ENCODE results near the gene MSL1. TPM values are rescaled to one million over a fixed set of nuclear protein-coding genes. Genes with fewer than 3 reads are reported as not detected.
A peak's percentile ranks its signal among the peaks of the same experiment; 100 is the strongest.

MSL1 gene
- total and polyA plus RNA-seq, 2 of the 13 experiments (the other 11 are each of a cell fraction or from before 2014, with no cell fraction given) = 63.8 to 88.5 TPM

GRCh38 chr17:40113110-40113906 is 8.5 kb upstream of the MSL1 start (continued):
- TF ChIP-seq HNRNPH1 (optimal IDR thresholded peaks at IDR 0.05; ENCODE audit: low read depth, low read length) (no peak), MAZ (IDR thresholded peaks at IDR 0.05; ENCODE audit: borderline replicate concordance, low read depth, low read length) (no peak; the same call in 1 of the 2 replicates), MAZ (CRISPR knock-in tag; IDR thresholded peaks at IDR 0.05; ENCODE audit: low read depth) (no peak; the same call in none of the 2 replicates), SIN3A (IDR thresholded peaks at IDR 0.05; ENCODE audit: borderline replicate concordance, low read depth, low read length) (peak; percentile 89; the same call in 1 of the 2 replicates), MAFK (conservative IDR thresholded peaks at IDR 0.05 in 1 of 2, IDR thresholded peaks at IDR 0.05 in 1 of 2; ENCODE audit: low read length in 2 of 2) (no peak), ESRRA (CRISPR knock-in tag; IDR thresholded peaks at IDR 0.05; ENCODE audit: low read depth) (peak; percentile 40; the same call in 1 of the 2 replicates), ZNF142 (CRISPR knock-in tag; IDR thresholded peaks at IDR 0.05) (0 out of 2 replicates have a peak, but pooled peaks have one; percentile 80), GLI4 (CRISPR knock-in tag; IDR thresholded peaks at IDR 0.05; ENCODE audit: borderline replicate concordance) (peak; percentile 74; the same call in 1 of the 2 replicates), PAX8 (CRISPR knock-in tag; IDR thresholded peaks at IDR 0.05; ENCODE audit: borderline replicate concordance) (no peak), ATF6 (CRISPR knock-in tag; conservative IDR thresholded peaks at IDR 0.05) (no peak), EP300 (IDR thresholded peaks at IDR 0.05; ENCODE audit: low read depth in 2 of 2, low read length in 2 of 2) (peak; percentile 54 to 76; a peak in 3 of 4 replicates), EP300 (CRISPR knock-in tag; IDR thresholded peaks at IDR 0.05; ENCODE audit: borderline replicate concordance) (peak; percentile 18; the same call in 1 of the 2 replicates), RBFOX2 (IDR thresholded peaks at IDR 0.05; ENCODE audit: low read depth, low read length) (peak; percentile 78), ZXDC (CRISPR knock-in tag; IDR thresholded peaks at IDR 0.05) (no peak), HOXA9 (CRISPR knock-in tag; IDR thresholded peaks at IDR 0.05; ENCODE audit: borderline replicate concordance) (no peak), DMAP1 (CRISPR knock-in tag; IDR thresholded peaks at IDR 0.05) (peak; percentile 99), ZNF205 (CRISPR knock-in tag; IDR thresholded peaks at IDR 0.05) (no peak), ZNF234 (CRISPR knock-in tag; conservative IDR thresholded peaks at IDR 0.05) (no peak)
